Iris pigment epithelial cell (primary cell): Measurements from ENCODE around the gene CHRNA9.

Experiments used
- DNase-seq: peaks from one replicate; pipeline ENCODE4 v3.0.0-alpha.2; 2011; ENCODE audit warnings: low read depth

CHRNA9 gene

GRCh38 chr4:40337523-40337922 lies 2.4 kb downstream of the CHRNA9 start:
- DNase-seq = no peak

- DNase-seq = peak; percentile 15
These were observed 4.9 kb downstream of the CHRNA9 start for GRCh38 chr4:40340030-40340429.

DNA sequence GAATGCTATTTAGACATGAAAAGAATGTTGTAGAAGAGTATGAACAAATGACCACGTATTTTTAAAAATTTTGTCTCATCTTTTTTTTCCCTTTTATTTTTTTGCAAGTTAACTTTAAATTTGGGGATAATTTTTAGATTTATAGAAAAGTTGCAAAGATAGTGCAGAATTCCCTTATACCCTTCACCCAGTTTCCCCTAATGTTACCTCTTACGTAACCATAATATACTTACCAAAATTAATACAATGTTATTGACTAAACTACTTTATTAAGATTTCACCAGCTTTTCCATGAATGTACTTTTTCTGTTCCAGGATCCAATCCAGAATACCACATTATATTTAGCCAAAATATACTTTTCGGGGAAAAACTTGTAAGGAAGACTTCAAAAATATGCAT lies 12.3 kb downstream of the CHRNA9 start:
- no peak for DNase-seq

GRCh38 chr4:40348000-40348399 lies 12.9 kb downstream of the CHRNA9 start:
- DNase-seq = no peak

DNA sequence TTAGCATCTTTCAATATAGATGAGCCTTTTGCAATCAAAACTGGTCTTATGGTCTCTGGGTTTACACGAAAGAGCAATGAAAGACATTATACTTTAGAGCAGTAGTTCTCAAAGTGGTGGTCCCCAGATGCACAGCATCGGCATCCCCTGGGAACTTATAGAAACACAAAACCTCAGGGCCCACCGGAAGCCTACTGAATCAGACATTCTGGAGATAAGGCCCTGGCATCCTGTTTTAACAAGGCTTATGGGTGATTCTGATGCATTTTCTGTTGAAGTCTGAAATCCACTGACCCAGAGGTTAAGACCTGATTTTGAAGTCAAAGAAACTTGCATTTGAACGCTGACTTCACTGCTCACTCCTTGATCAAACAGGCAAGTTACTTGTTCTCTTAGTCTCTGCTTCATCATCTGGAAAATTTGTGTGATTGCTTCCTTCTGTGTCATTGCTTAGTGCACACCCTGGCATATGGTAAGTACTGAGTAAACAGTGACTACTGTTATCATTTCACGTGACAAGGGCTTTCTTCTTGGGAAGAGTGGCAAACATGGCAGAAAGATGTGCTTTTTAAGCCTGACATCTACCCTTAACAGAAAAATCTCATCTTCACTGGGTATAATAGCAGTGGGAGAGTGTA lies 14.5 kb downstream of the CHRNA9 start:
- peak; percentile 46 for DNase-seq

DNA sequence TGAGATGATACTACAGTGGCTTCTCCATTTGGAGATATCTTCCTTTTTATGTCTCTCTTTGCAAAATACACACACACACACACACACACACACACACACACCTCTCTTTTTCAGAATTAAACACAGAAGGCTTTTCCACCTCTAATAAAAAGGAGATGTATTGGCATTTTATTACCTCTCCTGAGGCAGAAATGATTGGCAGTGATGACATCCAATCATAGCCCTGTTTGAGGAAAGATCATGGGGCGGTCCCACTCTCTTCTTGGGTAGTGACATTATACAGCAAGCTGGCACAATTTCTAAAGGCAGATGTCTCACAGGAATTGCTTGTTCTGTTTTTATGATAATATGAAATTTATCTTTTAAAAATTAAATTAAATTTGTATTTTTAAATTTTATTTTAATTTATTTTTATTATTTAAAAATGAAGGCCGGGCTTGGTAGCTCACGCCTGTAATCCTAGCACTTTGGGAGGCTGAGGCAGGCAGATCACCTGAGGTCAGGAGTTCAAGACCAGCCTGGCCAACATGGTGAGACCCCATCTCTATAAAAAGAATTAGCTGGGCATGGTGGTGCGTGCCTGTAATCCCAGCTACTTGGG lies 15.6 kb downstream of the CHRNA9 start:
- no peak for DNase-seq

GRCh38 chr4:40354158-40354557 lies 19.0 kb downstream of the CHRNA9 start:
- DNase-seq = no peak

GRCh38 chr4:40355131-40355530 lies 20.0 kb downstream of the CHRNA9 start:
- no peak for DNase-seq

DNA sequence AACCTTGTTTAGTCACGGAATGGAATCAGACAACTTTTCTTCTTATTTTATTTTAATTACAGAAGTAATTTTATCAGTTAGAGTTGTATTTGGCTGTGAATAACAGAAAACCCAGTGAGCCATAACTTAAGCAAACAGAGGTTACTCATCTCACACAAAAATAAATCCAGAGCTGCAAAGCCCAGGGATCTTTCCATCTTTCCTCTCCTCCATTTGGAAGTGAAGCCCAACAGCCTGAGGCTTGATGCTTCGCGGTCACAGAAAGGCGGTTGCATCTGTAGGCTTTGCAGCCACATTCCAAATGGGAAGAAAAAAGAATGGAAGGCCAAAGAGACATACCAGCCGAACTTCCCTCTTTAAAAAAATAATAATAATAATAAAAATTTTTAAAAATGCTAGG lies 22.6 kb downstream of the CHRNA9 start:
- DNase-seq = no peak

GRCh38 chr4:40361338-40361737 lies 26.2 kb downstream of the CHRNA9 start:
- no peak for DNase-seq

DNA sequence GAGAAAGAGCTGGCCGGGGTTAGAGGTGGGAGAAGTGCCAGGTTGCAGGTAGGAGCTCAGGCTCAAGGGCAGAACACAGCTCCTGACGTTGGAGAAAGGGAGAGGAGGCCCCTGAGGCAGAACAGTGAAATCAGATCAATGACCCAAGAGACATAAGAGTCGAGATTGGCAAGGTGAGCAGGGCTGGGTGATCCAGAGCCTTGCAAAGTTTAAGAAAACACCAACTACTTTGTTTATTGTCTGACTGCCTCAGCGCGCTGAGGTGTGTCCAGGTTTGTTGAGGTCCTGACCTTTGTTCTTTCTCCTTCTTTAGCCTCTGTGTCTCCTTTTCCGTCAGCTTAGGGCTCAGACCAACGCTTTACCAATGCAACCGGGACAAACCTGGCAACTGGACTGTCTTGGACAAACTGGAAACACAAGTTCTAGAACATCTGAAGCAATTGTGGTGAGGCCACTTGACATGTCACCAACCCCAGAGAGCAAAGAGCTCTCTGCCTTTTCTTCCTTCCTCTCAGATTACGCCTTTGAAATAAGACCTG lies 28.3 kb downstream of the CHRNA9 start:
- no peak for DNase-seq

DNA sequence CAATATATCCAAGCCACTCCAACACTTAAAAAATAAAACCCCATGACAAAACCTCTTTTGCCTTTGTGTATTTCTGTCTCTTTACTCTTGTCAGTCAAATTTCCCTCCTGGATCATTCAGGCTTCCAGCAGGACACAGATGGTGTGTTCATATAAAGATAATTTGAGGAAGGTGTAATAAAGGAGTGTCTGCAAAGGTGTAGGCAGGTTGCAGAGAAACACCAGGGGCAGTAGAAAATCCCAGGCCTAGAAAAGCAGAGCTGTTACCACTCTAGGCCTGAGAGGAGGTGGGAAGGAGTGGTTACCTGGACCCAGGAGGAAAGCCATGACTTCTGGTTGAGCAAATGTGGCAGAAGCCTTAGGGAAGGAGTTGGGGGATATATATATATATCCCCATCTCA lies 28.8 kb downstream of the CHRNA9 start:
- no peak for DNase-seq

- DNase-seq = no peak
These were observed 30.6 kb downstream of the CHRNA9 start for GRCh38 chr4:40365766-40366165.

GRCh38 chr4:40367451-40367850 lies 32.3 kb downstream of the CHRNA9 start:
- no peak for DNase-seq

GRCh38 chr4:40369437-40370274 lies 34.5 kb downstream of the CHRNA9 start:
- no peak for DNase-seq

GRCh38 chr4:40372651-40373050 lies 37.5 kb downstream of the CHRNA9 start:
- DNase-seq = no peak

- no peak for DNase-seq
These were observed 38.5 kb downstream of the CHRNA9 start for GRCh38 chr4:40373636-40374035.

DNA sequence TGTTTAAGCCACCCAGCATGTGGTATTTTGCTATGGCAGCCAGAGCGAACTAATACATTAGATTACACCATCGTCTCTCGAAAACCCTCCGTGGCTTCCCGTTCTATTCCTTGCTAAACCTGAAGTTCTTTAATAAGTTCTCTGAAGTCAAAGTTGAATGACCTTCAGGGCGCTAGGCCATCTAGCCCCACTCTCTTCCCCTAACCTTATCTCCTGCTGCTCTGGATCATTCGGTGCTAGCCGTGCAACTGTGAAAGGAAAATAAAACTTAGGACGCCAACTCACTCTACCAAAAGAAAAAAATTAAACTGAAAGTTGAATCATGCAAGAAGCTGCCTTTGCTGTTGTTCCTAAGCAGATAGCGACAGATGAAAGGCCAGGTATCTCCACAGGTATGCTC lies 40.0 kb downstream of the CHRNA9 start:
- DNase-seq = no peak

DNA sequence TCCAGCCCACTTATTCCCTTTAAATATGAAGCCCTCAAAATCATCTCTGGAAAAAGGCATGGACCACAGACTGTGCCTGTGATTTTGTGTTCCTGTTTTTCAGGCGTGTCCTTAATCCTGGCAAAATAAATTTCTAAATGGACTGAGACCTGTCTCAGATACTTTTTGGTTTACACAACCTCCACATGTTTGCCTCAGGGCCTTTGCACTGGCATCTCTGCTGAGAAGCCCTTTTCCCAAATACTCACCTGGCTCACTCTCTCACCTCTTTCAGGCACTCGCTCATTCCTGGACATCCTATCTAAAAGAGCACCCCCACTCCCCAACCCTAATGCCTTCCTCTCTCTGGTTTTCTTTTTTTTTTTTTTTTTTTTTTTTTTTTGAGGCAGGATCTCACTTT lies 40.5 kb downstream of the CHRNA9 start:
- no peak for DNase-seq

DNA sequence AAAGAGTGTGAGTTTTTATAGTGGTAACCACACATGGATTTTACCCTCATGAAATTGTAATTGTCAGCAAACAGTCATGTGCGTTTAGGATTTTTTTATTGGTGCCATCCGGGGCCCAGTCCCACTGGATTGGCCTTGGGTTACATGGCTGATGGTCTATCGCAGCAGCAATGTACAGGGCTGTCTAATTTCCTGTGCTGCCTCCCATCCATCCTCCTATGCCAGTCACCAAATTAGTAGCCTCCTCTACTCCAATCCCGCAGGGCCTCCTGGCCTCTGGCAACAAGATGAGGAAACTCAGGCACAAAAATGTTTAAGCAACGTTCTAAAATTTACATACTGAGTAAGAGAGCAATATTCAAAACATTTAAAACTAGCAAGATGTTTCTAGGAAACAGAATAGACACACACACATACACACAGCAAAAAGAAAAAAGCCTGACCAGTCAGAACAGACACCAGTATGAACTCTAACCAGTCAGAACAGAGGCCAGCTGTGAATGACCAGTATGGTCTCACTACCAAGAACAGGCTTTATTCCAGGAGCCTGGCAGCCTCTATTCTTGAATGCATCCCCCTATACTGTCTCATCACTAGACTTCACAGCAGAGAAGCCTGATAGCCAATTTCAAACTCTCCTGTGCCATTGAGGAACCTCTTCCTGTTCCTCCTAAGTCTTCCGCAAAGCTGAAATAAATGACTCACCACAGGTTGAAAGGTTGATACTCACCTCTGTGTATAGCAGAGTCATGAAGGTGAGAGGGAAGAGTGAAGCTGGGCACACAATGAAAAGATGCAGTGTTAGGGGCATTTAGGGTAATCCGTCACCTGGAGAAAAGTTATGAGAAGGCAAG lies 42.6 kb downstream of the CHRNA9 start:
- DNase-seq = peak; percentile 31

DNA sequence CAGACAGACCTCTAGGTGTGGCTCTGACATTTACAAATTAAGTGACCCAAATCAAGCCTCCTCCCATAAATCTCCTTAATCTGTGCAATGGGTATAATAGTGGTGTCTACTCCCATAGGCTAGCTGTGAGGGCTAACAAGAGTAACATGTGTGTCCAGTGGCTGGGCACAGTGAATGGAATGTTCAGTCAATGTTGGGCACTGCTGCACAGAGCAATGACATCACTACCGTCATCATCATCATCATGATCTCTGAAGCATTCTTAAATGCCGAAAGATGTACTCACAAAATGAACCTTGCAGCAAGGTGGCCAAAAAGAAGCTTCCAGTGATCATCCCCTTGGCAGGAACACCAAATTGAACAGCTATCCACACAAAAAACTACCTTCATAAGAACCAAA lies 43.5 kb downstream of the CHRNA9 start:
- no peak for DNase-seq

GRCh38 chr4:40379248-40379647 lies 44.1 kb downstream of the CHRNA9 start:
- no peak for DNase-seq
